Kidney (tissue), 14 donors: Measurements from ENCODE around the gene APBB1. TPM values are rescaled to one million over a fixed set of nuclear protein-coding genes. Genes with fewer than 3 reads are reported as not detected.

Experiments
- DNase-seq, 5 donors: peaks; one replicate each; pipeline ENCODE4 v3.0.0-alpha.2; 2013 to 2020
- FAIRE-seq: peaks from 2 replicates; lab custom pipeline; 2012; peaks lifted over from hg19 to GRCh38; lab: Jason Lieb, UNC
- H3K27ac ChIP-seq, 2 donors: one replicate each; pipeline ENCODE4 v1.7.0; 2013; ENCODE audit warnings: low read depth in 2 of 2, low read length in 2 of 2, inconsistent platforms in 1 of 2
- H3K27me3 ChIP-seq: one replicate; pipeline ENCODE4 v1.7.1; 2013; ENCODE audit warnings: low read length, inconsistent platforms; ENCODE audit not compliant: control insufficient read depth, insufficient read depth
- H3K36me3 ChIP-seq, 3 donors: one replicate each; pipeline versions ENCODE4 v1.7.0 to v1.7.1; 2013; ENCODE audit warnings: low read length in 3 of 3, control low read depth in 1 of 3, inconsistent platforms in 1 of 3; ENCODE audit not compliant: insufficient read depth in 3 of 3, control insufficient read depth in 2 of 3
- H3K4me1 ChIP-seq, 3 donors: one replicate each; pipeline versions ENCODE4 v1.7.0 to v1.7.1; 2013; ENCODE audit warnings: low read length in 3 of 3, inconsistent platforms in 1 of 3, low read depth in 1 of 3; ENCODE audit not compliant: control insufficient read depth in 2 of 3, insufficient read depth in 2 of 3
- H3K4me3 ChIP-seq, 3 donors: one replicate each; pipeline versions ENCODE4 v1.7.0 to v1.8.1; 2013; ENCODE audit warnings: low read length in 3 of 3, control low read depth in 1 of 3, inconsistent platforms in 1 of 3
- H3K9ac ChIP-seq, 3 donors: one replicate each; pipeline versions ENCODE4 v1.7.0 to v1.7.1; 2013; ENCODE audit warnings: low read length in 3 of 3, control low read depth in 1 of 3, inconsistent platforms in 1 of 3
- H3K9me3 ChIP-seq, 3 donors: one replicate each; pipeline versions ENCODE4 v1.7.0 to v1.7.1; 2013; ENCODE audit warnings: low read length in 3 of 3, control low read depth in 1 of 3, inconsistent platforms in 1 of 3; ENCODE audit not compliant: control insufficient read depth in 2 of 3, insufficient read depth in 1 of 3
- intact Hi-C: fragments of 100-400 bp; cut with DNase I; formaldehyde crosslinking; loops from one replicate; pipeline ENCODE4 v1.11.1; 2022
- polyA plus RNA-seq: library from polyadenylated mRNA; stranded (reverse); fragments of 350-450 nt; fragmentation: Illumina TruSeq; extraction: RNeasy Lipid Tissue Mini Kit (QIAGEN cat#74804); gene quantifications from one replicate; pipeline ENCODE4 v1.2.3, GENCODE V29; 2014; ENCODE audit warnings: low read depth, low replicate concordance; ENCODE audit not compliant: insufficient read depth
- total RNA-seq: library from RNA; stranded (reverse); fragmentation: NEBNext Ultra II Directional; extraction: Animal tissue kit (Norgen Biotek cat#: 25700); gene quantifications from one replicate; pipeline ENCODE4 v1.2.1, GENCODE V29; 2021
- TF ChIP-seq, protein P1 (sequence below): IDR thresholded peaks from 3 replicates; pipeline ENCODE4 v1.5.1; 2012; ENCODE audit warnings: mild to moderate bottlenecking, moderate library complexity, borderline replicate concordance; ENCODE audit not compliant: insufficient read depth; ENCODE audit errors: extremely low read depth
- donor health status: control.
- donor health status: control.
- donor health status: control.
- donor health status: control.
- donor health status: control.
- donor health status: DM: yes; HTN: yes; CAD: no.
- donor health status: Normal renal cell carcinoma (clear cell type).

Gene APBB1
- total and polyA plus RNA-seq, 2 donors from 2014 or later = 43.7 to 67.2 TPM

DNA sequence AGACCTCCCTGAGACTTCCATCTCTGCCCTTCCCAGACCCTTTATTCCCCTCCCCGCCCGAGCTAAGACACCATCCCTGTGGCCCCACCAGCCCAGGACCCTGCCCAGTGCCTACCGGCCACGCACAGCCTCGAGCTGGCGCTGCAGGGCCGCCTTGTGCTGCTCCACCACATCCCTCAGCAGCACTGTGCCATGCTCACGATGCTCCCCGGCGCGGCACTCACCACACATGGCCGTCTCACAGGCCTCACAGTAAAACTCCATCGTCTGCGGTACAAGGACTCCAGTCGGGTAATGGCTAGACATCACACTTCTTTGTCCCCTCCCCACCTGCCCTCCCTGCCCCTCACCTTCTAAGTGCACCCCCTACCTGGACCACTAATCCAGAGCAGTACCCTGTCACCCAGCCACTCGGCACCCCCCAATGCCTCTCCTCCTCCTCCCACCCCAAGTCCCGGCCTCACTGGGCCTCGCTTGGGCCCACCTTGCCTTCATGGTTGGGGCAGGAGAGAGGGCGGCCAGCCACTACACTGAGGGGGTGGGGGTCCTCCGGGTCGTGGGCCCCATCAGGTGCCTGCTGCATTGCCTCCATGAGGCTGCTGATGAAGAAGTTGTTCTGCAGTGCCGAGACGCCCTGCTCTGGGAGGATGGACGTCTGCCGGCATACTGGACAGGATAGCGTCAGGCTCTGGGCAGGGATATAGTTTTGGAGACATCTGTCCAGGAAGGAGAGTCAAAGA is 38.9 kb upstream of the APBB1 start:
- intact Hi-C loops = no loop called here
- H3K9ac ChIP-seq = no peak overlapping the region
- DNase-seq (no peak), FAIRE-seq (no peak)
- no peaks in the 10 kb centered on the region for H3K9me3 ChIP-seq
- TF ChIP-seq, protein P1, sequence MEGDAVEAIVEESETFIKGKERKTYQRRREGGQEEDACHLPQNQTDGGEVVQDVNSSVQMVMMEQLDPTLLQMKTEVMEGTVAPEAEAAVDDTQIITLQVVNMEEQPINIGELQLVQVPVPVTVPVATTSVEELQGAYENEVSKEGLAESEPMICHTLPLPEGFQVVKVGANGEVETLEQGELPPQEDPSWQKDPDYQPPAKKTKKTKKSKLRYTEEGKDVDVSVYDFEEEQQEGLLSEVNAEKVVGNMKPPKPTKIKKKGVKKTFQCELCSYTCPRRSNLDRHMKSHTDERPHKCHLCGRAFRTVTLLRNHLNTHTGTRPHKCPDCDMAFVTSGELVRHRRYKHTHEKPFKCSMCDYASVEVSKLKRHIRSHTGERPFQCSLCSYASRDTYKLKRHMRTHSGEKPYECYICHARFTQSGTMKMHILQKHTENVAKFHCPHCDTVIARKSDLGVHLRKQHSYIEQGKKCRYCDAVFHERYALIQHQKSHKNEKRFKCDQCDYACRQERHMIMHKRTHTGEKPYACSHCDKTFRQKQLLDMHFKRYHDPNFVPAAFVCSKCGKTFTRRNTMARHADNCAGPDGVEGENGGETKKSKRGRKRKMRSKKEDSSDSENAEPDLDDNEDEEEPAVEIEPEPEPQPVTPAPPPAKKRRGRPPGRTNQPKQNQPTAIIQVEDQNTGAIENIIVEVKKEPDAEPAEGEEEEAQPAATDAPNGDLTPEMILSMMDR = no peak
- no peak overlapping the region for H3K4me3 ChIP-seq
- H3K27ac ChIP-seq = peak overlapping the region in 1 of 2 donors; percentile 13
- H3K36me3 ChIP-seq = peaks cover 0 to 24% (median 19%) of the 10 kb centered on the region in 3 donors
- no peaks in the 10 kb centered on the region for H3K27me3 ChIP-seq
- H3K4me1 ChIP-seq = peaks cover 0 to 5% (median 0%) of the 10 kb centered on the region in 3 donors

DNA sequence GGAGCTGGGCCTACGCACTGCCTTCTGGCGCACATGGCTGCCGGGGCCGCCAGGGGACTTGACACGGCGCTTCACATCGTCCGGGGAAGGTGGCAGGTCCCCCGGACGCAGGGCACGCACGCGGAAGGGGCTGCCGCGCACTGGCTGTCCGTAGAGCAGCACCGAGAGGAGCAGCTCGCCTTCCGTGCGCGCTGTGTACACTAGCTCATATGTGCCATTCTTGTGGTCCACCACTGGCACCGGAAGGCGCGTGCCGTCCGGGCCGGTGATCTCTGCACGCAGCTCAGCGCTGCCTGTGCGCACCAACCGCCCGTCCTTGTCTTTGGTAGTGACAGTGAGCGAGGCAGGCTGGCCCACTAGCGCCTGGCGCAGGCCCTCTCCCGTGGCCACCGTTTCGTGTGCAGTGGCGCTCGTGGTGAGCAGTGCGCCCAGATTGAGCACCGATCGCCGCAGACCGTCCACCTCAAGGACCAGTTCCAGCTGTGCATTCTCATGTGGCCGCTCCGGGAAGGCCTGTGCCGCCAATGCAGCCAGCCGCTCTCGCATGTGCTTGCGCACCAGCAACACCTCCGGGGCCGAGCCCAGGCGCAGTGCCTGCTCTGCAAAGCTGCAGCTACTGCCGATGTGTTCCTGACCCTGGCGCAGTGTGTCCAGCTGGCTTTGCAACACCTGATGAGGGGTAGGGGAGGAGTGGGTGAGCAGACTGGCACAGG is 37.6 kb upstream of the APBB1 start:
- H3K4me3 ChIP-seq = no peak overlapping the region
- no peak overlapping the region for H3K9ac ChIP-seq
- no peaks in the 10 kb centered on the region for H3K9me3 ChIP-seq
- intact Hi-C loops = no loop called here
- peaks cover 0 to 5% (median 0%) of the 10 kb centered on the region in 3 donors for H3K4me1 ChIP-seq
- H3K27me3 ChIP-seq = no peaks in the 10 kb centered on the region
- FAIRE-seq (no peak), DNase-seq (no peak)
- TF ChIP-seq, protein P1 = no peak
- H3K27ac ChIP-seq = no peak overlapping the region
- H3K36me3 ChIP-seq = peaks cover 0 to 25% (median 25%) of the 10 kb centered on the region in 3 donors

- Histone ChIP-seq H3K9ac (no peak overlapping the region), H3K27ac (no peak overlapping the region), H3K36me3 (peaks cover 0 to 37% (median 37%) of the 10 kb centered on the region in 3 donors), H3K4me3 (no peak overlapping the region), H3K4me1 (peaks cover 0 to 5% (median 0%) of the 10 kb centered on the region in 3 donors), H3K27me3 (no peaks in the 10 kb centered on the region), H3K9me3 (no peaks in the 10 kb centered on the region)
- DNase-seq (peak in 3 of 5 donors; percentile 50 to 81 (median 80)), FAIRE-seq (no peak)
- intact Hi-C loops = no loop called here
- TF ChIP-seq, protein P1 = no peak
Observed at GRCh38 chr11:6455070-6455469, 36.2 kb upstream of the APBB1 start.
